SW 1271 (cell line): Measurements from ENCODE around the gene METTL2A.
"Not testable (repeated sequence)": the region's sequence is repeated elsewhere in the genome, so short reads cannot be mapped to it uniquely, and the experiment has no call there.

Experiments used
- DNase-seq, 2 experiments: peaks; one replicate each; lab custom pipeline; 2025; lab: John Stamatoyannopoulos, UW

Gene METTL2A, protein sequence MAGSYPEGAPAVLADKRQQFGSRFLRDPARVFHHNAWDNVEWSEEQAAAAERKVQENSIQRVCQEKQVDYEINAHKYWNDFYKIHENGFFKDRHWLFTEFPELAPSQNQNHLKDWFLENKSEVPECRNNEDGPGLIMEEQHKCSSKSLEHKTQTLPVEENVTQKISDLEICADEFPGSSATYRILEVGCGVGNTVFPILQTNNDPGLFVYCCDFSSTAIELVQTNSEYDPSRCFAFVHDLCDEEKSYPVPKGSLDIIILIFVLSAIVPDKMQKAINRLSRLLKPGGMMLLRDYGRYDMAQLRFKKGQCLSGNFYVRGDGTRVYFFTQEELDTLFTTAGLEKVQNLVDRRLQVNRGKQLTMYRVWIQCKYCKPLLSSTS

DNA sequence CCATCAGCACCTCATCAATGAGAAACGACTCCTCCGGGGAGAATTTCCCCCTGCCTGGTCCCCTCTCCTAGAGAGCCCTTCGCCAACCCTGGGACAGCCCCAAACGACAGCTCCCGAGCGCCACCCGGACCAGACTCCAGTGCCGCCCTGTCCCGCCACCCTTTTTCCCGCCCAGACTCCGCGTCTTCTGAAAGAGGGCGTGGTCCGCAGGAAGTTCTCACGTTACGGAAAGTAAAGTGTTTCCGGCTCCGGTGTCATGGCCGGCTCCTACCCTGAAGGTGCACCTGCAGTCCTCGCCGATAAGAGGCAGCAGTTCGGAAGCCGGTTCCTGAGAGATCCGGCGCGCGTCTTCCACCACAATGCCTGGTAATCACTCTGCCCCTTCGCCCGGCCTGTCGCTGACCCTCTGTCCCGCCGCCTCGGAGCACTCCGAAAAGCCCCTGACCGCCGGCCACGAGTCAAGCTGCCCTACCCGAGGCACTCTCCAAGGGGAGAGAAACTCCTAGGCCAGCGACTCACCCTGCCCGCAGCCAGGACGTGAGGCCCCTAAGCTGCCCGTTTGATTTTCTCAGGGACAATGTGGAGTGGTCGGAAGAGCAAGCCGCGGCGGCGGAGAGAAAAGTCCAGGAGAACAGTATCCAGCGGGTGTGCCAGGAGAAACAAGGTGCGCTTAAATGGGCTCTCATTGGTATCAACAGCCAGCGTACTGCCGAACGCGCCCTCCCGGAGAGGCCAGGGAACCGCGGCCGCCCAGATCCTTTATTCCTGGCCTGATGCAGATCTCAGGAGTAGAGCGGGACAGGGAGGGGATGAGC is at the start of gene METTL2A:
METTL2A (plus strand) TSS at position 251 of the 815 bp plus-strand sequence; CDS start at position 257, 6 bp downstream.
- DNase-seq, result peak; percentile 75 to 89

DNA sequence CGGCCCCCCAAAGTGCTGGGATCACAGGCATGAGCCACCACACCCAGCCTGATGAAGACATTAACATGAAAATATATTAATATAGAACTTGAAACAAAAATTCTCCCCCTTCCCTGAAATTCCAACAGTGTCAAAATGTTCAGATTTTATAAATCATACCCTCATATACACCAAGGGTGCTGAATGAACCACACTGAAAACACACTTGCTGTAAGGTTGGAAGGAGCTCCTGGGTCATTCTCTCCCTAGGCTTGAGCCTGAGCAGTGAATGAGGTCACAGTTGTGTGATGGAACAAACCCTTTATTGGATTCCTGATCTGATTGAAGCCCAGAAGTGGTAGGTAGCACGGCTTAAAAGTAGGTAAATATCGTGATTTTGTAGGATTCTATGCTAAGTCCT is 43.4 kb upstream of the METTL2A start, which contains the start of gene EFCAB3:
EFCAB3 (plus strand) TSS at position 301 of the 400 bp plus-strand sequence. CDS start 2,427 bp downstream, outside the sequence.
- DNase-seq, result no peak

DNA sequence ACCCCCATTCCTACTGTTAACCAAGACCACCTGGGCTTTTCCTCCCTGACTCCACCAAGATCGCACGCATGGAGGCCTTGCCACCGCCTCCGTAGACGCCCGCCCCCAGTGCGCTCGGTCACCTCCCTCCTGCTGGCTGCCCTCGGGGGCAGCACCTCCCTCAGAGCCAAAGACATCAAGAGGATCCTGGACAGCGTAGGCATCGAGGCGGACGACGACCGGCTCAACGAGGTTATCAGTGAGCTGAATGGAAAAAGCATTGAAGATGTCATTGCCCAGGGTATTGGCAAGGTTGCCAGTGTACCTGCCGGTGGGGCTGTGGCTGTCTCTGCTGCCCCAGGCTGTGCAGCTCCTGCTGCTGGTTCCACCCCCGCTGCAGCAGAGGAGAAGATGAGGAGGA is 42.1 kb upstream of the METTL2A start:
- DNase-seq, result no peak

DNA sequence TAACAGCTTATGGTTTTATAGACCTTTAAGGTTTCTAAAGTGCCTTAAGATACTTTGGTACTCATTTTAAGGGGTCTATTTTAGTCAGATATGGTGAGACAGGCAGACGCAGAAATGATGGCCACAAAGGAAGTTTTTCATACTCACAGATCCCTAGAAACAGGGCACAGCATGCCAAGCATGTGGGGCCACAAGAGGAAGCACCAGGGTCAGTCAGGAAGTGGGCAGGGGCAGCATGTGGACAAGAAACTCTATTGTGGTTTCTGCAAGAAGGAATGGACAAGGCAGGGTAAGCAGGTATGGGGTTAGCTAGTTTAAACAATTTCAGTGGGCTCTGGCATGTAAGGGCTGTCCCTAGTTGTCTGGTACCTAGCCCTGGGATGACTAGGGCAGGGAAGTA is 34.8 kb upstream of the METTL2A start:
- no peak for DNase-seq

DNA sequence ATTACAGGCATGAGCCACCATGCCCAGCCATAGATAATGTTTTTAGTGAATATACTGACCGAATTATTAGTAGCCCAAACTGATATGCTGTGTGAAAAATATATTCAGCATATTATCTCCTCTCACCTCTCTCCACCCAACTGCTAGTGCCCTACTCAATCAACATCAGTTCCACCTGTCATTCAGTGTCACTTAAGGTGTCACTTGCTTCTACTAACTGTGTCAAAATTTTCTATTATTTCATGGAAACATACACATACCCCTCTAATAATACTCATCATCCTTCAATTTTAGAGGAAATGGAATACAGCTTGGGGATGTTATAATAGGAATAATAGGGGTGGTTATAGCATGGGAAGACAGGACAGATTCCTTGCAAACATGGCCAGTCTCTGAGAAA is 30.8 kb upstream of the METTL2A start:
- DNase-seq, result no peak

DNA sequence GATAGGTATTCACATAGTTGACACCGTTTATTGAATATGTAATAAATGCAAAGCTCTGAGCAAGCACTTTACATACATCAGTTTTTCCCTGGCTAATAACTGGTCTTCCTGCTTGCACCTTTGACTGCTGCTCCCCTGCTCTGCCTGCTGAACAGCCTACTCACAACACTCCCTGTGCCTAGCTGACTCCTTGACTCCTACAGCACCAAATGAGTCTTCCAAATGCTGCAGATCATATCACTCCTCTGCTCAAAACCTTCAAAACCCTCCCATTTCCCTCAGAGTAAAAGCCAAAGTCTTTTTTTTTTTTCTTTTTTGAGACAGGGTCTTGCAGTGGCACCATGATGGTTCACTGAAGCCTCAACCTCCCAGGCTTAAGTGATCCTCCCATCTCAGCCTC is 24.8 kb upstream of the METTL2A start:
- no peak for DNase-seq

DNA sequence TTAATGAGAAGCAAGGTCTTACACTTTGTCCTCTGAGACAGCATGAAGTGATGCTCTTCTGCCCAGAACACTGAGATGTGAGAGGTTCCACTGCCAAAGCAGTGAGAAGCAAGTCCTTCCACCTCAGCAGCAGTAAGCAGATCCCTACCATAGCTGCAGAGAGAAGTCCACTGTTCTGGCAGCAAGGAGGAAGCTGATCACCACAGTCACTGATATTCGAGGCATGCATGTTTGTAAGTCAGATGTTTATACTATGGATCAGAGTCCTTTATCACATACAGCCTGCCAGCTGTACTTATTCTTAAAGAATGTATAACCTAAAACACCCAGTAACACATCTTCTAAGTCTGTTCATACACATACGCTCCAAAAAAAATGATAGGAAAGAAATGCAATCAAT is 18.2 kb upstream of the METTL2A start:
- DNase-seq, result no peak

DNA sequence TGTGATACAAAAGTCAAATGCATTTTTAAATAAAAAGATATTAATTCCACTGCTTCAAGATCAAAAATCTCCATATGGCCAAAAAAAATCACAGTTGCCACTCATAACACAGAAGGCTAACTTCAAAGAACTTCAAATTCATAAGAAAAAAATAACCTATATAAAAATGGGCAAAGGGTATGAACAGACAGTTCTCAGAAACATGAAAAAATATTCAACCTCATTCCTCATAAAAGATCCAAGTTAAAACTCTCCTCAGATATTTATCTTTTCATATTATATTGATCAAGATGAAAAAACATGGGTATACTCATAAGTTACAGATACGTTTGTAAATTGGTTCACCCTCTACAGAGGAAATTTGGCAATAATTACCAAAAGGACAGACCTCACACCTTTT is 10.6 kb upstream of the METTL2A start:
- not testable (repeated sequence) for DNase-seq

DNA sequence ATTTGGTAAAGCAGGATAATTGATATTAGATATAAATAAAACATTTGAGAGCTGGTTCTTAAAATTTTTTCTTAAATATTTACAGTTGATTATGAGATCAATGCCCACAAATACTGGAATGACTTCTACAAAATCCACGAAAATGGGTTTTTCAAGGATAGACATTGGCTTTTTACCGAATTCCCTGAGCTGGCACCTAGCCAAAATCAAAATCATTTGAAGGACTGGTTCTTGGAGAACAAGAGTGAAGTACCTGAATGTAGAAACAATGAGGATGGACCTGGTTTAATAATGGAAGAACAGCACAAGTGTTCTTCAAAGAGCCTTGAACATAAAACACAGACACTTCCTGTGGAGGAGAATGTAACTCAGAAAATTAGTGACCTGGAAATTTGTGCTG is 2.5 kb downstream of the METTL2A start:
- not testable (repeated sequence) for DNase-seq

DNA sequence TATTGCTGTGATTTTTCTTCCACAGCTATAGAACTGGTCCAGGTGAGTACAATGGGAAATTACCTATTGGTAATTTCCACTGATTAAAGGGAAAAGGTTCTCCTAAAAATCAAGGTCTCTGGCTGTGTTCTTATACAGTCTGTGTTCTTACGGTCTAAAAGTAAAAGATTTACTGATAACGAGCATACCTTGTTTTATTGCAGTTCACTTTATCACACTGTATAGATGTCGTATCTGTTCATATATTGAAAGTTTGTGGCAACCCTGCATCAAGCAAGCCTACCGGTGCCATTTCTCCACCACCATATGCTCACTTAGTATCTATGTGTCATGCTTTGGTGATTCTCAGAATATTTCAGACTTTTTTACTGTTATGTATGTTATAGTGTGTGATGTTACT is 11.6 kb downstream of the METTL2A start:
- DNase-seq, result not testable (repeated sequence)

DNA sequence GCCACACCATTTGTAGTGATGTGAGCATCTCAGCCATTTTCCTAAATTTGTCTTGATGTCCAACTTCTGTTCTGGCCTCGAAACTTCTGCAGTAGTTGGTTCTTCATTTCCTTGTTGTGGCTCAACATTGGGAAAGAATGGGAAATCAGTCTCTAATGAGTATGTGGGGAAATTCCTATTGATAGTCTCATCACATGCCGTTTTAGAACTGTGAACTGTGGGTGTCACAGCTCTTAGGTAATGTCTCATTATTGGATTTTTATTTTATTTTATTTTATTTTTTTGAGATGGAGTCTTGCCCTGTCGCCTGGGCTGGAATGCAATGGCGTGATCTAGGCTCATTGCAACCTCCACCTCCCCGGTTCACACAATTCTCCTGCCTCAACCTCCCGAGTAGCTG is 17.5 kb downstream of the METTL2A start:
- not testable (repeated sequence) for DNase-seq

DNA sequence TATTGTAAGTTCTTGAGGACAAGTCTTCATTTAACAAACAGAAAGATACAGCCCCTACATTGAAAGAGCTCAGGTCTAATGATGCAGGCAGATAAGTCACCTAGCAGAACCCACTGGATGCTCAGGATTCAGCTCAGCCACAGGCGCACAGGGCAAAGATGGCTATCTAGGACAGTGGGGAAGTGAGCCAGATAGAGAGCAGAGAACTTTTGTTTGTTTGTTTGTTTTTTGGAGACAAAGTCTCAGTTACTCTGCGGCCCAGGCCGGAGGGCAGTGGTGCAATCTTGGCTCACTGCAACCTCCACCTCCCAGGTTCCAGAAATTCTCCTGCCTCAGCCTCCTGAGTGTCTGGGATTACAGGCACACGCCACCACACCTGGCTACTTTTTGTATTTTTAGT is 20.4 kb downstream of the METTL2A start:
- no peak for DNase-seq

DNA sequence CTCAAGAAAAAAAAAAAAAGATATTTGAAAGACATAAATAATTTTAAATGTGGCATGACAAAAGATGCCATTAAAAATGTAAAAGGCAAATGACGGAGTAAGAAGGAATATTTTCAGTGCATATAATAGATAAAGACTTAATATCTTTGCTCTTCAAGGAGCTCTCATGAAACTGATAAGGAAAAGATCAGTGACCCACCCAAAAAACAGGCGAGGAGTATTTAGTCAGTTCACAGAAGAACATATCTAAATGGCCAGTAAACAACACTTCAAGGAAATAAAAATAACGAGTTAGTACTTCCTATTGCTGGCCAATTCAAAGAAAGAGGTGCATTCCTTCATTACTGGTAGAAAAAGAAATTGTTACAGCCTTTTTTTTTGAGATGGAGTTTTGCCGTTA is 22.1 kb downstream of the METTL2A start:
- not testable (repeated sequence) for DNase-seq

DNA sequence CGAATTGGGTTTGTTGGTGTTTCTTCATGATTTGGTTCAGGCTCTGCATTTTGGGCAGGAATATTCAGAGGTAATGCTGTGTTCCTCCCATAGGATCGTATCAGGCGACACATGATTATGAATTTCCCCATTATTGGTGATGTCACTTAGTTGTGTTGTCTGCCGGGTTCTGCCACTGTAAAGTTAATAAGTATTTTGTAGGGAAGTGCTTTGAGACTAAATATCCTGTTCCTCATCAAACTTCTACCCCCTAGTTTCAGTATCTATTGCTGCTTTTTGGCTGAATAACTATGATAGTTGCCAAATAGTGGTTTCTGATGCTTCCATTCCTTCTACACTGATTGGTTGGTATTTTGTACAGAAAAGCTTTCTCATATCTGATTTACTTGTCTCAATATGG is 28.5 kb downstream of the METTL2A start:
- not testable (repeated sequence) for DNase-seq

DNA sequence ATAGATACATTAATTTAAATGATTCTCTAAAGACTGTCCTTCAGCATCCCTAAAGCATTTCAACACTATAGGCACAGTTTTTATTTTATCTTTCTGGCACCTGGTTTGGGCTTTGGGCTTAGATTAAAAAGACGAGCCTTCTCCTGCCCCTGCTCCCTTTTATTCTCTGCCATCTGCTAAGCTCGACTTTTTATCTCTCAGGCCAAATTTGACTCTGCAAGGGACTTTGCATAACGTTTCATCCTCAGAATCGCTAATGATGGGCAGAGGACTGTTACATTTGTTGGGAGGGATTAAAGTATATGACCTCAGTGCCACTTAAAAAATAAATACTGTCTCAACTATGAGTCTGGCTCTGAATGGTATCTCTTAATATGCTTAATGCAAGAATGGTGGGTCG is 29.3 kb downstream of the METTL2A start:
- not testable (repeated sequence) for DNase-seq

DNA sequence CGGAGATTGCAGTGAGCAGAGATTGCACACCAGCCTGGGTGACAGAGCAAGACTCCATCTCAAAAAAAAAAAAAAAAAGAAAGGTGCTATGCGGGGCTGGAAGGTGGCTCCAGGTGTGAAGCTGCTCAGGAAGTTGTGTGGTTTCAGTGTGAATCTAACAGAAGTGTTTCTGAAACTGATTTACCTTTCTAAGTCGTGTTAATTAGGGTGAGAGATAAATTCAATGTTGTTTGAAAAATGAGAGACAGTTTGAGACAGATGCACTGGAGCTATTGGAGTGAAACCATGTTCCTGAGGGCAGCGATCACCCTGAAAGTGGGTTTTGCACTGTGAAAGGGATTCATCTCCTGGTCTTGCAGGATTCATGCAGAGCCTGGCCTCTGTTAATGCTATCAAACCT is 30.0 kb downstream of the METTL2A start:
- DNase-seq, result not testable (repeated sequence)

DNA sequence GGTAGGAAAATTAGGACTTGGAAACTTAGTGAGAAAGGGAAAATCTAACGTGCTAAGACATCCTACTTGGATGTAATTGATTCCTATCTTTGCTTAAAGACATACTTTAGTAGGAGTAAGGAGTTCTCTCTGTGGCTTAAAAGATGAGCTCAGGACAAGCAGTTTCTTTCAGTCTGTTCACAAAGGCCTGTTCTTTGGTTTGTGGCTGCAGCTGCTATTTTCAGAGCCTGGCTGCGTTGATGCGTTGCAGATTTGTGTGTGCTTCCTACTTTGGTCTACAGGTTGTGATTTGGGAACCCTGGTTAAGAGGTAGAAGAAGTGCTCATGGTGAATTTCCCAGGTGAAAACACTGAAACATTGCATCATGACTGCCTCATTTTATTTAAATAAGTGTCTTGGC is 30.4 kb downstream of the METTL2A start:
- DNase-seq, result not testable (repeated sequence)

DNA sequence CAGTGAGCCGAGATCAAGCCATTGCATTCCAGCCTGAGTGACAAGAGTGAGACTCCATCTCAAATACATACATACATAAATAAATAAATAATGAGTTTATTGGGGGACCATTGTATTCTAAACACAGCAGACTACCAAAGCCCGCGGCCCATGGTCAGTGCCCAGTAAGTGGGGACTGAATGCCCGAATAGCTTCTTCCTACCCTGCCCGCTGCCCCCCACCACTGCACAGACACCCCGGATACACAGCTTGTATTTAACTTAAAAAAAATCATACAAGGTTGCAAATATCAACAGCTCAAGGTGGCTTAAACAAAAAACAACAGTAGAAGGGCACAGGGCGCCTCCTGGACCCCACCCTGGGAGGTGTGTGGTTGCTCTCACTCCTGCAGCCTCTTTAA is 32.3 kb downstream of the METTL2A start:
- no peak for DNase-seq

DNA sequence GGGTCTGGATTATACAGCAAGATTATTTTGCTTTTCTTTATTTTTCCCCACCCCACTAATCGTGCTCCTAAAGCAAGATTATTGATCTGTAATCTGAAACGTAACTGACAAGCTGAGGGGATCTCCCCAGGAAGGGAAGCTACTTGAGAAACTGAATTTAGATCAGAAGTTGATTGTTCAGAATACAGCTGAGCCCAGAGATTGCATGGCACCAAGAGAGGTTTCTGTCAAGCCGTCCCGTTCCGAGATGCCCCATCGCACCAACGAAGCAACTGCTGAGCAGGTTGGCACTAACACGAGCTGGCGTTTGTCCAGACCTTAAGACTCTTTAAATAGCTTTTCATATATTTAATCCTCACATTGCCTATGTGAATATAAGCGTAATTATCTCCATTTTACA is 34.8 kb downstream of the METTL2A start:
- not testable (repeated sequence) for DNase-seq

DNA sequence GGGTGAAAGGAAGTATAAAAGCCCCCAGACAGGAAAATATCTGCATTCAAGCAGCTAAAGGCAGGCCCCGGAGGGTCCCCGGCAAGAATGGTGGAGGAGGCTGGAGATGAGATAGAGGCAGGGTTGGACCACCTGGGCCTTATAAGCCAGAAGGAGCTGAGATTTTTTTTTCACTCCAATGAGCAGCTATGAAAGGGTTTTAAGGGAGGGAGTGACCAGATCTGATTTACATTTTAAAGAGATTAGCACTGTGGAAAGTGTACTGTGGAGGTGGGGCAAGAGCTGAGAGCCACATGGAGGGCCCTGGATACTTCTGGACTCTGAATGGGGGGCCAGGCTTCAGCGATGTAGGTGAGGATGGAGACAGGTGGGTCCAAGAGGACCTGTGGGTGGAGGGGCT is 40.7 kb downstream of the METTL2A start:
- DNase-seq, result not testable (repeated sequence)

DNA sequence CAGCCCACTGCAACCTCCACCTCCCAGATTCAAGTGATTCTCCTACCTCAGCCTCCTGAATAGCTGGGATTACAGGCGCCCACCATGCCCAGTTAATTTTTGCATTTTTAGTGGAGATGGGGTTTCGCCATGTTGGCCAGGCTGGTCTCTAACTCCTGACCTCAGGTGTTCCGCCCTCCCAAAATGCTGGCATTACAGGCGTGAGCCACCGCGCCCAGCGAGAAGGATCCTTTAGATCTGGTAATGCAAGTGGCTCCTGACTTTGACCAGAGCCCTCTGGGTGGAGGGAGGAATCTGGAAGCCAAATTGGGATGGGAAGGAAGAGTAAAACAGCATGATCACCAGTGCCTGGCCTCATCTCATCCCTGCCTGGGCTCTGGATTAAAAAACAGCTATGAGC is 41.6 kb downstream of the METTL2A start:
- not testable (repeated sequence) for DNase-seq

DNA sequence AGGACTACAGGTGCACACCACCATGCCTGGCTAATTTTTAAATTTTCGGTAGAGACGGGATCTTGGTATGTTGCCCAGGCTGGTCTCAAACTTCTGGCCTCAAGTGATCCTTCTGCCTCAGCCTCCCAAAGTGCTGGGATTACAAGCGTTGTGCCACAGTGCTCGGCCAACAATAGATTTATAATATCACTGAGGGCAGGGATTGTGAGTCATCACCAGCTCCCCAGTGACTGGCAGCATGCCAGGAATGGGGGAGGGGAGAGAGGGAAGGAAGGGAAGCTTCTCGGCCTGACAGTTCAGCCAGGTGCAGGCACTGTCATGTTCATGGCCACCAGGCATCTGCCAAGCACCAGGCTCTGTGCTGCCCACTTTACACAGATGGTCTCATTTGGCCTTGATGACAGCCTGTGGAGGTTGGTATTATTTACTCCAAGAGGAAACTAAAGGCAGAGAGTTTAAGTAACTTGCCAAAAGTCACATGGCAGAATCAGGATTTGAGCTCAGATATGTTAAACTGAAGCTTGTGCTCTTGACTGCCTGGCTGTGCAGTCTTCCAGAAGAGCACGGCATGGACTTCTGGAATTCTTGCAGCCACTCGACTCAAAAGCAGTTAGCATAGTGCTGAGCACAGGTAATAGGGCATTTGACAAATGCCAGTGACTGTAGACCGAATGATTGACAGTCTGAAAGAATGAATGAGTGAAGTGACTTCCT is 47.1 kb downstream of the METTL2A start:
- DNase-seq, result peak in 1 of 2 experiments; percentile 51
